GM10847 (cell line): Measurements from ENCODE around the gene AOPEP.

Source experiments
- POLR2A ChIP-seq: IDR thresholded peaks from 2 replicates; pipeline ENCODE4 v1.6.1; 2011; ENCODE audit not compliant: insufficient read length; ENCODE audit errors: extremely low read depth

AOPEP gene

GRCh38 chr9:95023217-95024003 lies 296.9 kb downstream of the AOPEP start:
- no peak for TF ChIP-seq POLR2A

DNA sequence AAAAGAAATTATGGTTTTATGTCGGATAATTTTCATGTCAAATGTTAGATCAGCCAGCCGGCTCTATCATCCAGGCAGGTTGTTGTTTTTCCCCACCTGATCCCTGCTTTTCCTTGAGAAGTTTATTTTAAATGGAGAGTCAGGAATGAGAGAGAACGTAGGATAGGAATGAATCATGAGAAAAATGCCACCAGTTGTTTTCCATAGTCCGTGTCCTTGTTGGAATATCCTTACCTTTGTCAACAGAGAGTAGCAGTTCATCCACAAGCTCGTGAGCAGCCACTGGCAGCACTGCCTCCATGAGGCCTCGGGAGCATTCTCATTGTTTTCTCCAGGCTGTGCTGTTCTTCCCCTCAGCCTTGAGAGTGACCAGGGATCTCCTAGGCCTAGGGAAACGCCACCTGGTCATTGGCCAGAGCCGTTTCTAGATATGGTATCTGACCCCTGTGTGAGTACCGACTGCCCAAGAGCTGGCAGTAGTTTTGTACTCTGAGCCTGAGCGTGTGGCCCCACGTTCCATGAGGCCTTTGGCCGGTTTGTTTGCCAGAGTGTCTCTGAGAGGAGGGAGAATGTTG lies 297.7 kb downstream of the AOPEP start:
- no peak for TF ChIP-seq POLR2A

- TF ChIP-seq POLR2A = no peak
Measured at GRCh38 chr9:95025213-95026147, 299.0 kb downstream of the AOPEP start.

- TF ChIP-seq POLR2A = no peak
Measured at GRCh38 chr9:95026148-95026524, 299.6 kb downstream of the AOPEP start.

DNA sequence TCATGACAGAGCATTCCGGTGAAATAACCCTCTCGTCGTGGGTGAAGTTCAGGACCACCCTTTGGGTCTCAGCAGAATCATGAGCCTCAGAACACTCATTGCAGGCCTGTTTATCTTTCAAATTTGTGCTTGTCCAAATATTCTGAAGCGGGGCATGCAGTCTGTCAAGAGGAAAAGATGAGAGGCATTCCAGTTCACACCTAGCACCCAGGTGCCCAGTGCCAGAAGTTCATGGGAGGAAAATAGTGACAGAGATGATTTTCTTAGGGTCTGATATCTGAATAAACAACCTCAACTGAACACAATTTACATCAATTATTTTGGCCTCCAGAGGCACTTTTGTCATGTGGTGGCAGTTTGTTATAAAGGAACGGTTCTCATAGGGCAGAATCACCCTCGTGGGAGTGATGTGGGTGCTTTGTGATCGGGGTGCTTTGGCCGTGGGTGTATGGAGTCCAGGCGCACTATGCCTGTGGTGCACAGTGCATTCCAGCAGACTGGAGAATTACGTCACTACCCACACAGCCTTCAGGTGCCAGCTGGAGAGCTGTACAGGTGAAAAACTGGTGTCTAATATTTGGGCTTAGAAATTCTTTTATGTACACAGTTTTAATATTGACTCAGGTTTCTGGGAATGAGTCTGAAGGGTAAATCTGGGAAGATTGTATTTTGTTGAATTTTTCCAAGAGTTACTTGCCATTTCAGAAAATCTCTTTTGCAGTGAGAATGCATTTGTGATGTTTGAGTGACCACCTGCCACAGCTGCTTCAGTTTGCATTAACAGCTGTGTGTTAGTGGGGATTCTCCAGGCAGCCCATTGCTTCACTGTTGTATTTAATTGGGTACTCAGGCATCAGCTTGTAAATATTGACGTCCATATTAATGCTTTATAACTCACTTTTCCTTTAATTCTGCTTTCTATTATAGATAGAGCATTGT lies 301.7 kb downstream of the AOPEP start:
- TF ChIP-seq POLR2A = no peak

DNA sequence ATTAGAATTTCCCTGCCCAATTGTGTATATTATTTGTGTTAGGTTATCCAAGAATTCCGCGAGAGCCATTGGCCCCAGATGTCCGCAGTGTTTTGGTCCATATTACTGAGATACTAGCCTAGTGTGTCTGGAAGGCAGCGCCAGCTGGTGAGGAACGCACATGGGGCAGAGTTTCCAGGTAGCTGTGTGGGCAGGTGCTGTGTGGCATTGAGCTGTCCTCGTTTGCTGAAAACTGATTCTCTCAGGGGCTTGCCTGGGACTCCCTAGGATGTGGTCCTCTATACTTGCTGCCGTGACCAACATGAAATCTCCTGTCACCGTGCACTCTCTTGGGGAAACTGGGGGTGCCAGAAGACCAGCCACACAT lies 302.3 kb downstream of the AOPEP start:
- no peak for TF ChIP-seq POLR2A

GRCh38 chr9:95029288-95029687 lies 302.8 kb downstream of the AOPEP start:
- TF ChIP-seq POLR2A = no peak

DNA sequence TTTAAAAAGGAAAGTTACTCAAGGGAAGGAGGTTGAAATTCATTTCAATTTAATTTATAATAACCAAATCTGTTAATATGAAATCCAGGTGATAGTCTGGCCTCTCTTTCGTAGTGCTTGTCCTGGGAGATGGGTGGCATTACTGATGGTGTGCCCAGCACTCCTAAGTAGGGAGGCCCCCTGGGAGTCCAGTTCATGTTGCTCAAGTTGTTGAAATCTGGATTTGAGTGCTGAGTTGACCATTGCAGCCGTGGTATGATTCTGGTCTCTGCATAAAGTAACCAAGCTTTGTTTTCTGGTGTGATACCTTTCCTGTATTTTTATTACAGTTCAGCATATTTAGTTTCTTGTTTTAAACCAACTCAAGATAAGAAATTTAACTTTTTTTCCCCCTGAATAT lies 303.2 kb downstream of the AOPEP start:
- TF ChIP-seq POLR2A = no peak

DNA sequence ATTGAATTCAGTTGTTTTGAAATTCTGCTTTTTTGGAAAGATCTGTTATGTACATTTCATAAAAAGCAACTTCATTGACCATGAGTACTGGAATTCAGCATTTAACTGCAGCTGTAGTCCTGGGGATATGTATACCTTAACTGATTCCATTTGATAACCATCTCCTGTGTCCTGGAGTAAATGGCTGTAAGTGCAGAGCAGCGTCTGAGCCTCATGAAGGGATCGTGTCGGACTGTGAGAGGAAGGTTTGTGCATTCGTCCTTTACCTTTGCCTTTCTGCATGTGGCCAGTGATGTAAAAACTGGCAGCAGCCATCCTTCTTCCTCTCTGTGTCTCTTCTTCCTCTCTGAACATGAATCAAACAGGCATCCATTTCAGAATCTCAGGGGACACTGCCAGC lies 303.8 kb downstream of the AOPEP start:
- no peak for TF ChIP-seq POLR2A

DNA sequence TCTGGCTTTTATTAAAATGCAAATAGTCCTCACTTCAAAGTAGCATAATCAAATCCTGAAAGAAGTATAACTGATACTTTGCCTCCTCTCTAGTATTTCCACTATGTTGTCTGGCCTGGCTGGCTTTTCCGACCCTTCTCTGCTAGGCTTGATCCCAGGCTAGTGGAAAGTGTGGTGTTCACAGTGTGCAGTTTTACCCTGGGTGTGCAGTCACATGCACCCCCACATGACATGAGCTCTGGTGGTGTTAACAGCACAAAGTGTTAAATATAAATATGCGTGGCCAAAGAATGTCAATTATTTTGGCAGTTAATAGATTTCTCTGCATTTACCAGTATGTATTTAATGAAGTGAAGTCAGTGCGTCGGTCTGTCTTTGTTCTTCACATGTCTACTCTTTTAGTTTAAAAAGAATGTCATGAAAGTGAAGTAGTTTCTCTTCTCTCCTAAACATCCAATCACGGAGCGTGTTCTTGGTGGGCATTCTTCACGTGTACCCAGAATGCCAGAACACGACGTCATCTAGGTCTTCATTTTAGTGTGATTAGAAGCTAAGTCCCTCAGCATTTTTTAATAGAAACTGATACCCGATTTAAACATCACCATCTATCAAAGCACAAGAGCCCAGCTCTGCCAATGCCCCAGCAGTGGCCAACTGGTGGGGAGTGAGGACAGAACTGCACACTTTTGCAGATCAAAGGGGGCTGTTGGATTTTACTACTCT lies 304.6 kb downstream of the AOPEP start:
- no peak for TF ChIP-seq POLR2A

- TF ChIP-seq POLR2A = no peak
Measured at GRCh38 chr9:95031711-95032461, 305.4 kb downstream of the AOPEP start.

DNA sequence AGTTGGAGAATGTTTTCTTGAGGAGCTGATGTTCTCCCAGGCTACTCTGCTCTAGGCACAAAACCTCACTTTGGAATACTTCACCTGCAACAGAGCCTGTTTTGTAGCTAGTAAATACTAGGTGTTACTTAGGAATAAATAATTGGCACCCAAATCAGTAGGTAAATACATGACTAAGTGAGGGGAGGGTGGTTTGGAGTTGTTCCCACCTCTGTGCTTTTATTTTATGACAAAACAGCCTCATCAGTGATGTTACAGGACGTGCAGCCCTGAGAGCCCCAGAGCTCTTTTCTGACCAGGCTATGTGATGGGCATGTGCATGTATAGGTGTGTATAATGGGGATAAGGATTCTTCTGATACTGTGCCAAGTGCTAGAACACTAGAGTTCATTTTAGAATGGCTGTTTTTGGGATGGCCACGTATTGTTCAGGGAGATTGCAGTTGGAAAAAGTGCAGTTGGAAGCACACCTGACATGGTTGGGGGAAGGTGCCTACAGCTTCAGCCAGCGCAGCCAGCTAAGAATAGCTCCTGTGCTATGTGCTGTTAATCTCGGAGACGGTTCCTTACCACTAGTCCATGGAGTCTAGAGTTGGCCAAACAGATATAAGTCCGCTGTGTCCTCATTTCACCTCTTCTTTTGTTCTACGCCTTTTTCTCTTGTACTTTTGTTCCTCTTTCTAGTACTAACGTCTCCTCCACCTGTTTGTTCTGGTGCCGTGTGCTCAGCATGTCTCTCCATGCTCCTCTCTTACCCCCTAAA lies 306.3 kb downstream of the AOPEP start:
- no peak for TF ChIP-seq POLR2A

DNA sequence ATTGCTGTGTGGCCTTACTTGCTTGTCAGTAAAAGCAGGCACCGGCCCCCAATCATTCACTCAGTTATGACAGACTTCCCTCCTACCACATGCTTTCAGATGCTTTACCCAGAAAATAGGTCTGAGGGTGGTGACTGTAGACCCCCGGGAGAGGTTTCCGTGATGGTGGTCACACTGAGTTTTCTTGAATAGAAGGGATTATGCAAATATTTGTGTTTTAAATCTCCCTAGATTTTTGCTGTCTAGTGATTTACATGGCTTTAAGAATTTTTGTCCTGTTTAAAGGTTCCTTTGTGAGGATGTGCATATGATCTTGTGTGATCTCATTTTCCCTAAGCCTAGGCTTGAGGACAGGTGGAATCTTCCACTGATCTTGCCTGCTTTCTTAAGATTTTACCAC lies 309.3 kb downstream of the AOPEP start:
- no peak for TF ChIP-seq POLR2A
